GM21576 (cell line): Measurements from ENCODE around the gene SLC39A9.
"Not testable (repeated sequence)": the region's sequence is repeated elsewhere in the genome, so short reads cannot be mapped to it uniquely, and the experiment has no call there.

Experiments used
- ATAC-seq: cut with Tn5 transposase; IDR thresholded peaks from one replicate; pipeline ENCODE4 v1.9.1; 2021; ENCODE audit warnings: mild to moderate bottlenecking, moderate library complexity; ENCODE audit not compliant: unreplicated experiment

SLC39A9 gene

GRCh38 chr14:69368381-69368780 is 30.1 kb upstream of the SLC39A9 start:
- ATAC-seq = no peak

- no peak for ATAC-seq
Measured at GRCh38 chr14:69370061-69370460, 28.4 kb upstream of the SLC39A9 start.

DNA sequence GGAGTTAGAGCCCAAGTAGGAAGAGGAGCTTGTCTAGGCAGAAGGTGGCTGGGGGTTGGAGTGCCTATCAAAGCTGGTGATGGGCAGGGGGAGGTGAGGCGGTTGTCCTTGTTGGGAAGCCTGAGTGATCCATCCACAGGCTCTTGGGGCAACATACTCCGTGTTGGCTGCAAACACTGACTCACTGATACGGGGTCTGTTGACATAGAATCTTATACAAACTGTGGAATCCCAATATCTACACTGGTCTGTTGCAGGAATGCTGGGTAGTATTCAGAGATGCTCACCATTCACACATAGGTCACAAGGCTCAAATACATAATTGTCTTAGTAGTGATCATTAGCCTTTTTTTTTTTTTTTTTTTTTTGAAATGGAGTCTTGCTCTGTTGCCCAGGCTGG is 26.3 kb upstream of the SLC39A9 start:
- no peak for ATAC-seq

DNA sequence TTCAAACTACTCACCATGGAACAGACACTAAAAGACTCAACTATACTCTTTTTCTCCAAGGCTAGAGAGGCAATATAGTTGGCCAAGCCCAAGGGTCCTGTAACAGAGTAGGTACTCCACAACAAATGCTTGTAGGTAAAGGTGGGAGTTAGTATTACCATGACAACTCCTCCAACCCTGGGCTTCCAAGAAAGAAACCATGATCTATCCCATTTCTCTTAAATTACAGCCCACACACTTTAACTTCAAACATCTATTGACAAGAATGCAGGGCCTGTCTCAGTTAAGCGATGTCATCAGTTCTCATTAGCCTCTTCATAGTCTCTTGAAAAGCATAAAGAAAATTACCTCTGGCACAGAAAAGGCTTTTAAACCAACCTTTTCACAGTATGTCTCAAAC is 25.4 kb upstream of the SLC39A9 start:
- no peak for ATAC-seq

- ATAC-seq = no peak
Measured at GRCh38 chr14:69374235-69374634, 24.3 kb upstream of the SLC39A9 start.

GRCh38 chr14:69375182-69375581 is 23.3 kb upstream of the SLC39A9 start:
- no peak for ATAC-seq

- ATAC-seq = no peak
Measured at GRCh38 chr14:69375722-69376121, 22.8 kb upstream of the SLC39A9 start.

DNA sequence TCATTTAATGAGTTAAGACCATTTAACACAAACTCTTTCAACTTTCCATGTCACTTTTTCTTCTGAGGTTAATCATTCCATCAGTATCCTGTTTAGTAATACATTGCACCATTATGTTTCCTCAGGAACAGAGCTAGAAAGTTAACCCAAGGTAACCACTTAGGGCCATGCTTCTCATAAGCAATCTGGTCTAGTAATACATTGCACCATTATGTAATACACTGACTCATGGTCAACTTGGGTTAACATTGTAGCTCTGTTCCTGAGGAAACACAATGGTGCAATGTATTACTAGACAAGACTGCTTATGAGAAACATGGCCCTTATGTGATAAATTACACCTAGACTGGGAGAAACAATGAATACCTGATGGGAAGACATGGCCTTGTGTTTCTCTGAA is 22.1 kb upstream of the SLC39A9 start:
- no peak for ATAC-seq

DNA sequence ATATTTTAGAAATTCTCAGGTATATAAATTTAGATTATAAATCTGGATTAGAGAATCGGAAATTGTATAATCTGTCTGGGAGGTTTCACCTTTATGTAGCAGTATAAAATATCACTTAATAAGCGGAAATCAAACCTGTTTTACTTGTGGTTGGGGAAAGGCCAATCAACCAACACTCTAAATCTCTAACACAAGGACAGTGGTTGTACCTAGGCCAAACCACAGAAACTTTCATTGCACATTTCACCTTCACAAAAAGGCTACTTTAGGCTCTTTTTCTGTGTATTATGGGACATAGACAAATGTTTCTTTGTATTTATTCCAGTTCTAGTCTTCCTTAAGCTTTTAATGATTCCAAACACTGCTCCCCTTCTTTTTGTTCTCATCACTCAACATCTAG is 20.2 kb upstream of the SLC39A9 start:
- no peak for ATAC-seq

GRCh38 chr14:69387311-69387710 is 11.2 kb upstream of the SLC39A9 start:
- no peak for ATAC-seq

DNA sequence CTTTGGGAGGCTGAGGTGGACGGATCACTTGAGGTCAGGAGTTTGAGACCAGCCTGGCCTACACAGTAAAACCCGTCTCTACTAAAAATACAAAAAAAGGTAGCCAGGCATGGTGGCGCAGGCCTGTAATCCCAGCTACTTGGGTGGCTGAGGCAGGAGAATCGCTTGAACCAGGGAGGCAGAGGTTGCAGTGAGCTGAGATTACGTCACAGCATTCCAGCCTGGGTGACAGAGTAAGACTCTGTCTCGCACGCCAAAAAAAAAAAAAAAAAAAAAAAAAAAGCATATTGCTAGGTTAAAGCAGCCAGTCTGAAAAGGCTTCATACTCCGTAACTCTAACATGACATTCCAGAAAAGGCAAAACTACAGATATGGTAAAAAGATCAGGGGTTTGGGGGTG is 7.1 kb upstream of the SLC39A9 start:
- not testable (repeated sequence) for ATAC-seq

- no peak for ATAC-seq
Measured at GRCh38 chr14:69392481-69392880, 6.0 kb upstream of the SLC39A9 start.

- no peak for ATAC-seq
Measured at GRCh38 chr14:69395929-69396328, 2.6 kb upstream of the SLC39A9 start.

- peak; percentile 10 for ATAC-seq
Measured at GRCh38 chr14:69398818-69399210, 322 bp downstream of the SLC39A9 start.

- no peak for ATAC-seq
Measured at GRCh38 chr14:69399750-69400149, 1.3 kb downstream of the SLC39A9 start.

- ATAC-seq = no peak
Measured at GRCh38 chr14:69400154-69400553, 1.7 kb downstream of the SLC39A9 start.

DNA sequence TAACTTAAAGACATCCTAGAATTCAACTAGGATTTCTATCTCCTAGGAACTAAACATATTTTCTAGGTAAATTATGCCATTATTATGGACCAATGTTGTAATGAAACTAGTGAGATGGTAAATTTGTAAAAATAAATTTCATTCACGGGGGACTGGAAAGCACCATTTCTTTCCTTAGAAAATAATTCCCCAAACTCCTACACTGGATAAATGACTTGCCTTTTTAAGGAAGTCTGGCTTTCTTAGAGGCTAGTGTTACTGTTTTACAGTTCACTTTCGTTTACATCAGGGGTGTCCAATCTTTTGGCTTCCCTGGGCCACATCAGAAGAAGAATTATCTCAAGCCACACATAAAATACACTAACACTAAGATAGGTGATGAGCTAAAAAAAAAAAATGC is 3.3 kb downstream of the SLC39A9 start:
- no peak for ATAC-seq

DNA sequence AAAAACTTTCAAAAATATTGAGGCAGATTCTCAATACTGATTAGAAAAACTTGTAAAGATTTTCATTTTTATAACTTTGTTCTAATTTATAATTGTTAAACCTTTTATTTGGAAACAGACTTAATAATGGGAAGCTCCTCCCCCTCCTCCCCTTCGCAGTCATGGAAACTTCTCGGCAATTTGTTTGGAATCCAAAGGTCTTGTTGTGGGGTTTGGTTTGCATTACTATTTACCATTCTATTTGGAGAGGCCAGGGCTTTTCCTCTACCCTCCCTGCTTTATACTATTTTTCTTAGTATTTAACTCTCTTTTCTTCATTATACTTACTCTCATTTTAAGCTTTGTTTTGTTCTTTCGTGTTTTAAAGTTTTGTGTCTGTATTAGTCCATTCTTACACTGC is 6.0 kb downstream of the SLC39A9 start:
- ATAC-seq = no peak

DNA sequence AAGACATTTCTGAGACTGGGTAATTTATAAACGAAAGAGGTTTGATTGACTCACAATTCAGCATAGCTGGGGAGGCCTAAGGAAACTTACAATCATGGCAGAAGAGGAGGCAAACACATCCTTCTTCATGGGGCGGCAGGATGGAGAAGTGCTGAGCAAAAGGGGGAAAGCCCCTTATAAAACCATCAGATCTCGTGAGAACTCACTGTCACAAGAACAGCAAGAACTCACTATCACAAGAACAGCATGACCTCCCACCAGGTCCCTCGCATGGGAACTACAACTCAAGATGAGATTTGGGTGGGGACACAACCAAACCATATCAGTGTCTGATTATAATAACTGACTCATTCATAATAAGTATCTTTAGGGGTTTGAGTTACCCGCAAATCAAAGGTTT is 6.4 kb downstream of the SLC39A9 start:
- ATAC-seq = no peak

DNA sequence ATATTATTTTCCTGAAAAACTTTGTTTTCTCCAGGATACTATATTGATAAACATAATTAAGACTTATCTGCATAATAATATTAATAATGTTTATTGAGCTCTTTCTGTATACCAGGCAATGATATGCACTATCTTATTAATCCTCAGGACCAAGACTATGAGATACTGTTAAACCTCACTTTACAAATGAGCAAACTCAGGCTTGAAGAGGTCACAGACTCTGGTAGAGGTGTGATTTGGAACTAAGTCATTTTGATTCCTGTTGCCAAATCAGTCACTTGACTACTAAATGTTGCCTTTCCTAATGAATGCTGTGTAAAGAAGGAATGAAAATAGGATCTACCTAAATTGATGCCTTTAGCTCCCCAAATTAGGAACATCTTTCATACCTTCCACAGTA is 7.3 kb downstream of the SLC39A9 start:
- ATAC-seq = no peak

DNA sequence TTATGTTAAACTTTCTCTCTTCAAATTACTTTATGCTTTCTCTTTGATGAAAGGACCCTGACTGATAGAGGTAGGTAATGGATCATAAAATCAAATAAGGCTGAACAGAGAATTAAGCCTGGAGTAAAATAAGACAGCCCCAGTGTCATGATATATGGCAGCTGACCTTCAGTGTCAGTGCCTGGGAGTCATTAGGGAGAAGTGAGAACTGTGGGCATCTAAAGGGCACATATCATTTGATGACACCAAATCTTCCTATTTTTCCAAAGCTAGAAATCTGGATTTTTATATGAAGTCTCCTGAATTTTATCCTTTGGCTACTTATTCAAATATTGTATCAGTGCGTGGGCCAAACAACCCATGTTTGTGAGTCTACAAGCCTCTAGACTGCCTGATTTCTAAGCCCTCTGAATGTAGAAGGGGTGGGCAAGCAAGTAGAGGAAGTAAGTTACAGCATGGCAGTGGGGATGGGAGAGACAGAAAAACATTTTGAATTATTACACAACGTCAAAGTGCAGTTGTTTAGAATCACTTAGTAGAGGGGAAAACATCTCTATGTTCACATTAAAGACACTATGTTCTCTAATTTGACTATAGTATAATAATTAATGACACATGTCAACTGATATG is 10.0 kb downstream of the SLC39A9 start:
- no peak for ATAC-seq

GRCh38 chr14:69413483-69413882 is 15.0 kb downstream of the SLC39A9 start:
- ATAC-seq = no peak

DNA sequence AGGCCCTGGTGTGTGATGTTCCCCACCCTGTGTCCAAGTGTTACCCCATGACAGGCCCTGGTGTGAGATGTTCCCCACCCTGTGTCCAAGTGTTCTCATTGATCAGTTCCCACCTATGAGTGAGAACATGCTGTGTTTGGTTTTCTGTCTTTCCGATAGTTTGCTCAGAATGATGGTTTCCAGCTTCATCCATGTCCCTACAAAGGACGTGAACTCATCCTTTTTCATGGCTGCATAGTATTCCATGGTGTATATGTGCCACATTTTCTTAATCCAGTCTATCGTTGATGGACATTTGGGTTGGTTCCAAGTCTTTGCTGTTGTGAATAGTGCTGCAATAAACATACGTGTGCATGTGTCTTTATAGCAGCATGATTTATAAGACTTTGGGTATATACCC is 17.6 kb downstream of the SLC39A9 start:
- not testable (repeated sequence) for ATAC-seq
